Smooth muscle cell of the umbilical artery (primary cell): ENCODE measurements around the gene RTF2. TPM values are rescaled to one million over a fixed set of nuclear protein-coding genes. Genes with fewer than 3 reads are reported as not detected.

ENCODE experiments used
- total RNA-seq: library from RNA; depleted of rRNA; stranded (reverse); fragments of >200 nt; gene quantifications from 2 replicates; pipeline ENCODE4 v1.2.3, GENCODE V29; 2014

The RTF2 gene
- 76.0 and 76.7 TPM in 2 replicates for total RNA-seq

GRCh38 chr20:56468316-56469076, at the start of gene RTF2:
Gene RTF2 (plus strand): TSS chr20:56468627. CDS start chr20:56468698, 71 bp downstream.

GRCh38 chr20:56524444-56524843, 56.0 kb downstream of the RTF2 start, which contains the start of gene FAM209A:
Gene FAM209A (plus strand): TSS chr20:56524744. CDS start chr20:56524809, 65 bp downstream.

GRCh38 chr20:56532946-56533345, 64.5 kb downstream of the RTF2 start, which contains the start of gene FAM209B:
Gene FAM209B (plus strand): TSS chr20:56533246. CDS start chr20:56533342, 96 bp downstream.

Other genes with a start within 250 kb of the RTF2 start
- not detected in 2 replicates for gene MC3R, start 219.9 kb upstream of the RTF2 start, total RNA-seq
- gene FAM210B, start 109.7 kb upstream of the RTF2 start, total RNA-seq = 44.6 and 46.9 TPM in 2 replicates
- gene AURKA, start 76.4 kb upstream of the RTF2 start, total RNA-seq = 4.8 and 29.4 TPM in 2 replicates
- gene CSTF1, start 76.0 kb upstream of the RTF2 start, total RNA-seq = 23.2 and 32.9 TPM in 2 replicates
- under 0.01 and 0.14 TPM in 2 replicates for gene CASS4, start 56.4 kb upstream of the RTF2 start, total RNA-seq
- gene FAM209A, start 56.1 kb downstream of the RTF2 start, total RNA-seq = not detected in 2 replicates
- gene FAM209B, start 64.6 kb downstream of the RTF2 start, total RNA-seq = not detected in 2 replicates
- not detected in 2 replicates for gene TFAP2C, start 160.7 kb downstream of the RTF2 start, total RNA-seq